SK-N-SH (cell line): ENCODE data around the gene HACE1. TPM values are rescaled to one million over a fixed set of nuclear protein-coding genes. Genes with fewer than 3 reads are reported as not detected.

Experiments used
- CTCF ChIA-PET: fragments of 300-600, 350-600 bp; formaldehyde crosslinking; extraction: SDS; loops from one replicate; lab custom pipeline; 2021; lab: Yijun Ruan, JAX
- POLR2A ChIA-PET: fragments of 350-600 bp; sonication (Branson Sonifier 250); formaldehyde crosslinking; extraction: SDS; loops from one replicate; lab custom pipeline; 2020; ENCODE audit warnings: antibody characterized with exemption, inconsistent platforms; lab: Yijun Ruan, JAX
- DNase-seq: peaks from one replicate; pipeline ENCODE4 v3.0.0; 2012
- H2AFZ ChIP-seq: fragments of 200-600 bp; sonication (generic); 2 replicates; pipeline ENCODE4 v1.8.1; 2016; ENCODE audit warnings: antibody characterized with exemption, mild to moderate bottlenecking, low read depth
- H3F3A ChIP-seq: fragments of 200-600 bp; sonication (generic); replicated peaks from 2 replicates; pipeline ENCODE3; 2016; ENCODE audit warnings: antibody characterized with exemption, mild to moderate bottlenecking; ENCODE audit not compliant: insufficient read depth
- H3K27ac ChIP-seq, 2 experiments: fragments of 200-500 bp in 1 of 2; fragments of 200-600 bp in 1 of 2; sonication (Bioruptor generic) in 1 of 2; sonication (generic), shearing (Covaris generic) in 1 of 2; 2 replicates each; pipeline versions ENCODE4 v1.5.1 to v1.6.1; 2014 to 2016; ENCODE audit warnings: low read depth in 2 of 2, inconsistent platforms in 1 of 2, low read length in 1 of 2, mild to moderate bottlenecking in 1 of 2, mixed read lengths in 1 of 2
- H3K27me3 ChIP-seq: fragments of 200-600 bp; sonication (generic), shearing (Covaris generic); 2 replicates; pipeline ENCODE4 v1.6.1; 2016; ENCODE audit warnings: mixed run types; ENCODE audit not compliant: insufficient read depth
- H3K36me3 ChIP-seq, 2 experiments: fragments of 200-500 bp in 1 of 2; fragments of 200-600 bp in 1 of 2; sonication (Bioruptor generic) in 1 of 2; sonication (generic) in 1 of 2; replicated peaks in 1 of 2; 2 replicates each; pipeline versions ENCODE3 to v1.5.1; 2014 to 2016; ENCODE audit warnings: low read length in 1 of 2, mild to moderate bottlenecking in 1 of 2; ENCODE audit not compliant: insufficient read depth in 2 of 2, control insufficient read depth in 1 of 2
- H3K4me1 ChIP-seq, 2 experiments: fragments of 200-500 bp in 1 of 2; fragments of 200-600 bp in 1 of 2; sonication (Bioruptor generic) in 1 of 2; sonication (generic), shearing (Covaris generic) in 1 of 2; 2 replicates each; pipeline versions ENCODE4 v1.5.1 to v1.6.1; 2014 to 2016; ENCODE audit warnings: low read depth in 1 of 2, low read length in 1 of 2, mixed run types in 1 of 2; ENCODE audit not compliant: insufficient read depth in 2 of 2, control insufficient read depth in 1 of 2
- H3K4me2 ChIP-seq: fragments of 200-600 bp; sonication (generic), shearing (Covaris generic); 2 replicates; pipeline ENCODE4 v1.6.1; 2017; ENCODE audit warnings: mixed run types
- H3K4me3 ChIP-seq, 2 experiments: fragments of 200-500 bp in 1 of 2; fragments of 200-600 bp in 1 of 2; sonication (Bioruptor generic) in 1 of 2; sonication (generic), shearing (Covaris generic) in 1 of 2; 2 replicates each; pipeline versions ENCODE4 v1.5.1 to v1.8.1; 2014 to 2016; ENCODE audit warnings: low read depth in 2 of 2, inconsistent platforms in 1 of 2, low read length in 1 of 2, mild to moderate bottlenecking in 1 of 2, mixed read lengths in 1 of 2, moderate library complexity in 1 of 2
- H3K79me2 ChIP-seq: fragments of 200-600 bp; sonication (generic); 2 replicates; pipeline ENCODE4 v1.8.1; 2017; ENCODE audit warnings: mild to moderate bottlenecking; ENCODE audit not compliant: insufficient read depth
- H3K9ac ChIP-seq: fragments of 200-600 bp; sonication (generic); 2 replicates; pipeline ENCODE4 v1.6.1; 2017; ENCODE audit warnings: mixed run types
- H3K9me2 ChIP-seq: fragments of 200-600 bp; sonication (generic); 2 replicates; pipeline ENCODE4 v1.6.1; 2017; ENCODE audit warnings: mixed run types
- H3K9me3 ChIP-seq: fragments of 200-600 bp; sonication (generic); 2 replicates; pipeline ENCODE4 v1.6.1; 2017; ENCODE audit warnings: mixed run types, mild to moderate bottlenecking, moderate library complexity
- H4K20me1 ChIP-seq: fragments of 200-600 bp; sonication (generic); 2 replicates; pipeline ENCODE4 v1.6.1; 2017; ENCODE audit warnings: mild to moderate bottlenecking, mixed run types; ENCODE audit not compliant: insufficient read depth
- FOXJ3 ChIP-seq: sonication (generic); formaldehyde crosslinking; IDR thresholded peaks from 2 replicates; pipeline ENCODE4 v1.5.1; 2020; ENCODE audit warnings: mild to moderate bottlenecking, missing genetic modification reagents
- GABPA ChIP-seq: IDR thresholded peaks from 2 replicates; pipeline ENCODE4 v1.4.0; 2012; ENCODE audit warnings: low read depth, mild to moderate bottlenecking
- JUND ChIP-seq: IDR thresholded peaks from 2 replicates; pipeline ENCODE4 v1.4.0; 2012
- MEF2A ChIP-seq: IDR thresholded peaks from 2 replicates; pipeline ENCODE4 v1.4.0; 2012; ENCODE audit warnings: low read depth, borderline replicate concordance
- MXI1 ChIP-seq: IDR thresholded peaks from 2 replicates; pipeline ENCODE4 v1.6.1; 2012; ENCODE audit warnings: mild to moderate bottlenecking, low read depth, low read length, improper control_type of control experiment
- NFIC ChIP-seq: IDR thresholded peaks from 2 replicates; pipeline ENCODE4 v1.4.0; 2012; ENCODE audit warnings: borderline replicate concordance
- NRF1 ChIP-seq: IDR thresholded peaks from 2 replicates; pipeline ENCODE4 v1.6.1; 2012; ENCODE audit warnings: low read depth, mild to moderate bottlenecking, low read length
- RAD21 ChIP-seq: IDR thresholded peaks from 2 replicates; pipeline ENCODE4 v1.6.1; 2012; ENCODE audit warnings: mild to moderate bottlenecking, low read length
- RCOR1 ChIP-seq: fragments of 150-350 bp; IDR thresholded peaks from 2 replicates; pipeline ENCODE4 v1.6.1; 2017; ENCODE audit warnings: antibody characterized with exemption, low read length
- RFX5 ChIP-seq: IDR thresholded peaks from 2 replicates; pipeline ENCODE4 v1.6.1; 2012; ENCODE audit warnings: mild to moderate bottlenecking, improper control_type of control experiment, low read length
- SIN3A ChIP-seq: IDR thresholded peaks from 2 replicates; pipeline ENCODE4 v1.6.1; 2012; ENCODE audit warnings: low read depth, mild to moderate bottlenecking, low read length, moderate library complexity, borderline replicate concordance
- SMC3 ChIP-seq: IDR thresholded peaks from 2 replicates; pipeline ENCODE4 v1.6.1; 2012; ENCODE audit warnings: low read depth, low read length, improper control_type of control experiment
- TEAD4 ChIP-seq: IDR thresholded peaks from 2 replicates; pipeline ENCODE4 v1.4.0; 2012; ENCODE audit warnings: mild to moderate bottlenecking, borderline replicate concordance; ENCODE audit not compliant: insufficient read depth
- YY1 ChIP-seq: IDR thresholded peaks from 2 replicates; pipeline ENCODE4 v1.4.0; 2012; ENCODE audit warnings: low read depth, mild to moderate bottlenecking
- WGBS: methylation state at CpG from one replicate; pipeline ENCODE4 v1.1.6; 2017; ENCODE audit warnings: low lambda C conversion rate; 5-methylcytosine and 5-hydroxymethylcytosine counted together
- polyA plus RNA-seq, 3 experiments: library from polyadenylated mRNA; depleted of rRNA; stranded (reverse); fragments of >200 nt; gene quantifications; 2 replicates each; pipeline ENCODE4 v1.2.3, GENCODE V29; 2012
- TF ChIP-seq, protein P1 (sequence below): fragments of 200-600 bp; sonication (generic); IDR thresholded peaks from 2 replicates; pipeline ENCODE4 v1.6.1; 2017; ENCODE audit warnings: antibody characterized with exemption, mild to moderate bottlenecking, moderate library complexity
- TF ChIP-seq, protein P2 (sequence below): fragments of 150-350 bp; IDR thresholded peaks from 2 replicates; pipeline ENCODE4 v1.6.1; 2017; ENCODE audit warnings: antibody characterized with exemption, low read length, low read depth, borderline replicate concordance
- TF ChIP-seq, protein P3 (sequence below): IDR thresholded peaks from 2 replicates; pipeline ENCODE4; 2012
- TF ChIP-seq, protein P4 (sequence below): IDR thresholded peaks from 2 replicates; pipeline ENCODE4 v1.4.0; 2012; ENCODE audit warnings: low read depth, borderline replicate concordance
- TF ChIP-seq, protein P5 (sequence below): IDR thresholded peaks from 2 replicates; pipeline ENCODE4 v1.4.0; 2012; ENCODE audit warnings: low read depth, borderline replicate concordance
- TF ChIP-seq, protein P6 (sequence below): IDR thresholded peaks from 2 replicates; pipeline ENCODE4 v1.4.0; 2012; ENCODE audit warnings: low read depth

The HACE1 gene
- polyA plus RNA-seq, 1 of the 3 experiments (the other 2 are of a cell fraction), result 6.2 TPM

DNA sequence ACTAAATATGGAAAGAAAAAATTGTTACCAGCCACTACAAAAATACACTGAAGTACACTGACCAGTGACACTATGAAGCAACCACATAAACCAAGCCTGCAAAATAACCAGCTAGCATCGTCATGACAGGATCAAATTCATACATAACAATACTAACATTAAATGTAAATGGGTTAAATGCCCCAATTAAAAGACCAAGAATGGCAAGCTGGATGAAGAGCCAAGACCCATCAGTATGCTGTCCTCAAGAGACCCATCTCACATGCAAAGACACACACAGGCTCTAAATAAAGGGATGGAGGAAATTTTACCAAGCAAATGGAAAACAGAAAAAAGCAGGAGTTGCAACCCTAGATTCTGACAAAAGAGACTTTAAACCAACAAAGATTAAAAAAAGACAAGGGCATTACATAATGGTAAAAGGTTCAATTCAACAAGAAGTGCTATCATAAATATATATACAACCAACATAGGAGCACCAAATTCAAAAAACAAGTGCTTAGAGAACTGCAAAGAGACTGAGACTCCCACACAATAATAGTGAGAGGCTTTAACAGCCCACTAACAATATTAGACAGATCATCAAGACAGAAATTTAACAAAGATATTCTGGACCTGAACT, 104.8 kb downstream of the HACE1 start:
- Histone ChIP-seq H2AFZ (no peak overlapping the region), H3K9me2 (no peaks in the 10 kb centered on the region), H4K20me1 (no peaks in the 10 kb centered on the region), H3K9me3 (no peaks in the 10 kb centered on the region; the same call in 1 of the 2 replicates), H3K27me3 (no peaks in the 10 kb centered on the region), H3K79me2 (no peaks in the 10 kb centered on the region), H3K36me3 (peaks cover 3 to 8% of the 10 kb centered on the region in 2 experiments), H3K9ac (no peak overlapping the region), H3K4me3 (no peak overlapping the region), H3K4me2 (no peak overlapping the region), H3K4me1 (no peaks in the 10 kb centered on the region), H3F3A (no peaks in the 10 kb centered on the region), H3K27ac (no peak overlapping the region)
- POLR2A ChIA-PET, result no interaction called here
- 92% methylated on average over 1 of the region's 1 CpG for WGBS
- TF ChIP-seq SIN3A, result no peak
- TF ChIP-seq RFX5, result no peak
- TF ChIP-seq RCOR1, result no peak
- no peak for TF ChIP-seq FOXJ3 (CRISPR knock-in tag)
- TF ChIP-seq, protein P1, sequence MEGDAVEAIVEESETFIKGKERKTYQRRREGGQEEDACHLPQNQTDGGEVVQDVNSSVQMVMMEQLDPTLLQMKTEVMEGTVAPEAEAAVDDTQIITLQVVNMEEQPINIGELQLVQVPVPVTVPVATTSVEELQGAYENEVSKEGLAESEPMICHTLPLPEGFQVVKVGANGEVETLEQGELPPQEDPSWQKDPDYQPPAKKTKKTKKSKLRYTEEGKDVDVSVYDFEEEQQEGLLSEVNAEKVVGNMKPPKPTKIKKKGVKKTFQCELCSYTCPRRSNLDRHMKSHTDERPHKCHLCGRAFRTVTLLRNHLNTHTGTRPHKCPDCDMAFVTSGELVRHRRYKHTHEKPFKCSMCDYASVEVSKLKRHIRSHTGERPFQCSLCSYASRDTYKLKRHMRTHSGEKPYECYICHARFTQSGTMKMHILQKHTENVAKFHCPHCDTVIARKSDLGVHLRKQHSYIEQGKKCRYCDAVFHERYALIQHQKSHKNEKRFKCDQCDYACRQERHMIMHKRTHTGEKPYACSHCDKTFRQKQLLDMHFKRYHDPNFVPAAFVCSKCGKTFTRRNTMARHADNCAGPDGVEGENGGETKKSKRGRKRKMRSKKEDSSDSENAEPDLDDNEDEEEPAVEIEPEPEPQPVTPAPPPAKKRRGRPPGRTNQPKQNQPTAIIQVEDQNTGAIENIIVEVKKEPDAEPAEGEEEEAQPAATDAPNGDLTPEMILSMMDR, result no peak
- TF ChIP-seq TEAD4, result no peak
- TF ChIP-seq RAD21, result no peak
- no peak for TF ChIP-seq JUND
- TF ChIP-seq GABPA, result no peak
- TF ChIP-seq NRF1, result no peak
- TF ChIP-seq, protein P2, sequence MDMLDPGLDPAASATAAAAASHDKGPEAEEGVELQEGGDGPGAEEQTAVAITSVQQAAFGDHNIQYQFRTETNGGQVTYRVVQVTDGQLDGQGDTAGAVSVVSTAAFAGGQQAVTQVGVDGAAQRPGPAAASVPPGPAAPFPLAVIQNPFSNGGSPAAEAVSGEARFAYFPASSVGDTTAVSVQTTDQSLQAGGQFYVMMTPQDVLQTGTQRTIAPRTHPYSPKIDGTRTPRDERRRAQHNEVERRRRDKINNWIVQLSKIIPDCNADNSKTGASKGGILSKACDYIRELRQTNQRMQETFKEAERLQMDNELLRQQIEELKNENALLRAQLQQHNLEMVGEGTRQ, result no peak
- TF ChIP-seq, protein P3, sequence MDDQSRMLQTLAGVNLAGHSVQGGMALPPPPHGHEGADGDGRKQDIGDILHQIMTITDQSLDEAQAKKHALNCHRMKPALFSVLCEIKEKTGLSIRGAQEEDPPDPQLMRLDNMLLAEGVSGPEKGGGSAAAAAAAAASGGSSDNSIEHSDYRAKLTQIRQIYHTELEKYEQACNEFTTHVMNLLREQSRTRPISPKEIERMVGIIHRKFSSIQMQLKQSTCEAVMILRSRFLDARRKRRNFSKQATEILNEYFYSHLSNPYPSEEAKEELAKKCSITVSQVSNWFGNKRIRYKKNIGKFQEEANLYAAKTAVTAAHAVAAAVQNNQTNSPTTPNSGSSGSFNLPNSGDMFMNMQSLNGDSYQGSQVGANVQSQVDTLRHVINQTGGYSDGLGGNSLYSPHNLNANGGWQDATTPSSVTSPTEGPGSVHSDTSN, result no peak
- TF ChIP-seq NFIC, result no peak
- no peak for DNase-seq
- CTCF ChIA-PET, result no interaction called here

DNA sequence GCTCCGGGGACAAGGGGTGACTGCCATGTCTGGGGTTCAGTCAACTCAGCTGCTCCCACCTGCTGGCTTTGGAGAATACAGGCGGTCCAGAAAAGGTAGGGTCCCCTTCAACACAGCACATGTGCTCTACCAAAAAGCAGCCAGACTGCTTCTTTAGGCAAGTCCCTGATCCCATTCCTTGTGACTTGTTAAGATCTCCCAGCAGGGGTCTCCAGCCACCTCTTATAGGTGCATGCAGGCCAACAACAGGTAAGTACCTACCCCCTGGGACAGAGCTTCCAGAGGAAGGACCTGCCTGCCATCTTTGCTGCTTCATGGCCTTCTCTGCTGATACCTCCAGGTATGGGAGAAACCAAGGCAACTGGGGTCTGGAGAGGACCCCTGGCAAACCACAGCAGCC, 106.5 kb downstream of the HACE1 start:
- H3F3A ChIP-seq, result no peaks in the 10 kb centered on the region
- POLR2A ChIA-PET, result interaction anchor here (0.7 kb wide), 1 partner anchor 402 kb away, joined by 3 read pairs; no protein-coding TSS in a partner anchor
- H3K9me3 ChIP-seq, result no peaks in the 10 kb centered on the region; the same call in 1 of the 2 replicates
- H3K27ac ChIP-seq, result no peak overlapping the region
- DNase-seq, result no peak
- no peak overlapping the region for H3K9ac ChIP-seq
- no peaks in the 10 kb centered on the region for H3K27me3 ChIP-seq
- no peak overlapping the region for H3K4me2 ChIP-seq
- H3K36me3 ChIP-seq, result peaks cover 6 to 9% of the 10 kb centered on the region in 2 experiments
- H2AFZ ChIP-seq, result no peak overlapping the region
- H4K20me1 ChIP-seq, result no peaks in the 10 kb centered on the region
- no peaks in the 10 kb centered on the region for H3K9me2 ChIP-seq
- 92% methylated on average over 2 of the region's 2 CpGs for WGBS
- H3K4me3 ChIP-seq, result no peak overlapping the region
- CTCF ChIA-PET, result interaction anchor here (0.6 kb wide), 1 partner anchor 59 kb away, joined by 3 read pairs; no protein-coding TSS in a partner anchor
- no peaks in the 10 kb centered on the region for H3K4me1 ChIP-seq
- H3K79me2 ChIP-seq, result no peaks in the 10 kb centered on the region
- TF ChIP-seq MEF2A, result no peak
- TF ChIP-seq, protein P4, sequence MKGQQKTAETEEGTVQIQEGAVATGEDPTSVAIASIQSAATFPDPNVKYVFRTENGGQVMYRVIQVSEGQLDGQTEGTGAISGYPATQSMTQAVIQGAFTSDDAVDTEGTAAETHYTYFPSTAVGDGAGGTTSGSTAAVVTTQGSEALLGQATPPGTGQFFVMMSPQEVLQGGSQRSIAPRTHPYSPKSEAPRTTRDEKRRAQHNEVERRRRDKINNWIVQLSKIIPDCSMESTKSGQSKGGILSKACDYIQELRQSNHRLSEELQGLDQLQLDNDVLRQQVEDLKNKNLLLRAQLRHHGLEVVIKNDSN, result no peak
- TF ChIP-seq MXI1, result no peak
- TF ChIP-seq FOXJ3 (CRISPR knock-in tag), result no peak
- TF ChIP-seq, protein P3, result no peak
- TF ChIP-seq, protein P5, sequence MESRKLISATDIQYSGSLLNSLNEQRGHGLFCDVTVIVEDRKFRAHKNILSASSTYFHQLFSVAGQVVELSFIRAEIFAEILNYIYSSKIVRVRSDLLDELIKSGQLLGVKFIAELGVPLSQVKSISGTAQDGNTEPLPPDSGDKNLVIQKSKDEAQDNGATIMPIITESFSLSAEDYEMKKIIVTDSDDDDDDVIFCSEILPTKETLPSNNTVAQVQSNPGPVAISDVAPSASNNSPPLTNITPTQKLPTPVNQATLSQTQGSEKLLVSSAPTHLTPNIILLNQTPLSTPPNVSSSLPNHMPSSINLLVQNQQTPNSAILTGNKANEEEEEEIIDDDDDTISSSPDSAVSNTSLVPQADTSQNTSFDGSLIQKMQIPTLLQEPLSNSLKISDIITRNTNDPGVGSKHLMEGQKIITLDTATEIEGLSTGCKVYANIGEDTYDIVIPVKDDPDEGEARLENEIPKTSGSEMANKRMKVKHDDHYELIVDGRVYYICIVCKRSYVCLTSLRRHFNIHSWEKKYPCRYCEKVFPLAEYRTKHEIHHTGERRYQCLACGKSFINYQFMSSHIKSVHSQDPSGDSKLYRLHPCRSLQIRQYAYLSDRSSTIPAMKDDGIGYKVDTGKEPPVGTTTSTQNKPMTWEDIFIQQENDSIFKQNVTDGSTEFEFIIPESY, result no peak
- TF ChIP-seq RCOR1, result no peak
- no peak for TF ChIP-seq NRF1
- no peak for TF ChIP-seq SMC3
- TF ChIP-seq YY1, result no peak
- TF ChIP-seq, protein P6, sequence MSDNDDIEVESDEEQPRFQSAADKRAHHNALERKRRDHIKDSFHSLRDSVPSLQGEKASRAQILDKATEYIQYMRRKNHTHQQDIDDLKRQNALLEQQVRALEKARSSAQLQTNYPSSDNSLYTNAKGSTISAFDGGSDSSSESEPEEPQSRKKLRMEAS, result no peak
